NCI-H748 treated with DMSO at 0.1 percent for 48 hours (cell line): ENCODE data around the gene SLC30A10.
"Not testable (repeated sequence)": the region's sequence is repeated elsewhere in the genome, so short reads cannot be mapped to it uniquely, and the experiment has no call there.

Experiments used
- DNase-seq: peaks from one replicate; lab custom pipeline; 2025; lab: John Stamatoyannopoulos, UW

Gene SLC30A10

DNA sequence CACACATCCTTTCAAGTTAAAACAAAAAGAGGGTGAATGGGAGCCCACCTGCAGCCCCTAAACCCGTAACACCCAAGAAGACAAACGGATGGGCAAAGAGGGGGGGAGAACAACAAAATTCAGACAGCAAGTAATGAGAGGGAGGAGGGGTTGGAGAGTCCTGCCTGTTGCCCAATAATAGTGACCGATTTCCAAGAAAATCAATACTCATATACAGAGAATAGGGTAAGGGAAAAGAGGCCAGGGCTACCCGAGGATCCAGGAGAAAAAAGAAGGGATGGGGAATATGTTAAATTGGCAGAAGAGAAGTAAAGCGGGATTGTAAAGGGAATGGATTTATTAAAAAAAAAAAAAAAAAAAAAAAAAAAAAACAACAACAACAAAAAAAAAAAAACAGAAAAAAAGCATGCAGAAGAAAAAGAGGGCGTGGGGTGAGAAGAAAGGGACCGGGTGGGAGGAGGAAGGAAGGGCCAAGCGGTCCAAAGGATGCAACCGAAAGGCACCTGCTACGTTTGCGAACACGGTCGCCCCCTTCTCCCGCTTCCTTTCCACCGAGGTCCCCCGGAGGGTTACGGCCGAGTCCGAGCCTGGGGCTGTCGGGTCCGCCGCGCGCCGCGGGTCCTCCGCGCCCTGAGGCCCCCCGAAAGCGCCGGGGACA, 930 bp downstream of the SLC30A10 start:
- no peak for DNase-seq

DNA sequence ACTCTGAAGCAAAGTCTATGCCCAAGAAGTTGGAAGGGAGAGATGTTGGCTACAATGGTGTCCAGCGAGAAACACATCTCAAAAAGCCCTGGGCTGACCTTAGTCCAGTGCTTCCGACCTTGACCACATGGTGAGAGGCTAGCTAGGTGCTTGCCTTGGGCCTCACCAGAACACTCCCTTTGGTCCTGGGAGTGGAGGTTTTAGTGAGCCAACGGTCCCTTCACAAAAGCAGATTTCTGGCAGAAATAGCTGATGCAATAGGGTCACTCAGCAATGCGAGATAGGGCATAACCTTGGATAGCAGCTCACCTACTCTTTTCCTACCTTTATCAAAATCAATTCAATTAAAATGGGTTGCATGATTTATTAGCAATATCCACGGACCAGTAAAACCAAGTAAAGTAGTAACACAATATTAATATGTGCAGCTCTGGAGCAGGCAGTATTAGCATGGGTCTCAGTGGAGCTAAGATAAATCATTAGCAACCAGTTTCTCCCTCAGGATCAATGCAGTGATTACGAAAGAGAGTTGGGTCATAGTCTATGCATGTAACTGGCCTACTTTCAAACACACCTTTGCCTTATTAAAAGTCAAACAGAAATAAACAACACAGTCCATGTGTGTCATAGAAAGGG, 1.9 kb downstream of the SLC30A10 start:
- DNase-seq: no peak

DNA sequence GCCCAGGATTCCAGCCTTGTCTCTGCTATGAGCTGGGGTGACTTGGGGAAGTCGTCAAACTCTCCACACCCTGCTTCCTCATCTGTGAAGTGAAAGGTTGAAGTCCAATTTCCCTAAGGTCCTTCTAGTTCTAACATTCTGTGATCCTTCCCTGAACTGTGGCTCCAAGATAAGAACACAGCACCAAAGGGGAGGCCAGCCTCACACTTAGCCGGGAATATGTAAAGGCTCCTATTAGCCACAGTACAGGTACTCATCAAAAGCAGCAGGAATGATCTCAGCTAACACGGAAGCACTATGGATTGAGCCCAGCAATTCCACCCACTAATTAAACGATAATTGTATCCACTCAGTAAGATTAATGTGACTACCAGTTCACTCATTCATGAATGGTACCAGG, 4.0 kb downstream of the SLC30A10 start:
- no peak for DNase-seq

DNA sequence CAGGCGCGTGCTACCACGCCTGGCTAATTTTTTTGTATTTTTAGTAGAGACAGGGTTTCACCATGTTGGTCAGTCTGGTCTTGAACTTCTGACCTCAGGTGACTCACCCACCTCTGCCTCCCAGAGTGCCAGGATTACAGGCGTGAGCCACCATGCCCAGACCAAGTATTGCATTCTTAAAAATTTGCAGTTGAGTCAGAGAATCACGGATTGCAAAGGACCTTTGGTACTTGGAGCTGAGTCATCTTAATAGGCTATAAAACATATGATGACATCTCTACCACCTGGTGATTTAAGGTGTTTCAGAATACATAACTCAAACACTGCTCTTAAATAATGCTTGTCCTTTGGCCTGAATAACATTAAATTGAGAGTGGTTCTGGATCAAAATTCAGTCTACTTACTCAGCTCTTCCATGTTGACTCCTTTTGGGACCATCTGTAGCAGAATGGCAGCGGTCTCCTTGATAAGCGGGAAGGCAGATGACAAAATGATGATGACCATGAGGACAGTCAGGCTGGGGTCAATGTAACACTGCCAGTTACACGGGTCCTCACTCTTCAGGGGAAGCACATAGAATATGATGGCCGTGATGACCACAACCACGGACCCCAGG, 10.4 kb downstream of the SLC30A10 start:
- no peak for DNase-seq

DNA sequence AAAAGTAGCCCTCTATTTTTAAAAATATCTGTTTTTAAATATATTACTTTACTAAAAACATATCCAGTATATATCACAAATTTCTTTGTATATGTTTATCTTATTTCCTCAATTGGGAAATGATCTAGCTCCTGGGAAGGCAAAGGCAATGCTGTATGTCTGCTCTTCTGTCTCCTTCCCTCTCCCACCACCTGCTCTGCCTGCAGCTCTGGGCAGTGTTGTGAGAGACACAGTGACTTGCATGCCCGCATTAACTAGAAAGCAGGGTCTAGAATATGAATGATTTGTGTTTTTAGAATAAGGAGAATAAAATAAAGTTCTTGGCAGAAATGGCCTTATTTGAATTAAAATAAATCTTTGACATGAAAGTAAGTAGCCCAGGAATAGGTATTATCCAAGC, 11.1 kb downstream of the SLC30A10 start:
- DNase-seq: no peak

DNA sequence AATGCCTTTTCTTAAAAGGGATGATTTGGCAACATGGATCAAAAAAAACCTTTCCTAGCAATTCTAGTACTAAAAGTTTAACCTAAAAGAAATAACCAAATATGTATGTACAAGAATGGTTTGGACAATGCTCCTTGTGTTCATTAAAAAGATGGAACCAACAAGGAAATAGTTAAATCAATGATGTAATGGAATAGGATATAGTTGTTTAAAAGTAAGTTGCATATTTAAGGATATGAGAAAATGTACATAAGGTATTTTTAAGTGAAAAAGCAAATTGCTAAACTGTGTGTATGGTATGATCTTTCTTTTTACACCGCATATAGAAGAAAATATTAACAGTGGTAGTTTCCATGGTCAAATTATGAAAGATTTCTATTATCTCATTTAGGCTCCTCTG, 12.1 kb downstream of the SLC30A10 start:
- no peak for DNase-seq

DNA sequence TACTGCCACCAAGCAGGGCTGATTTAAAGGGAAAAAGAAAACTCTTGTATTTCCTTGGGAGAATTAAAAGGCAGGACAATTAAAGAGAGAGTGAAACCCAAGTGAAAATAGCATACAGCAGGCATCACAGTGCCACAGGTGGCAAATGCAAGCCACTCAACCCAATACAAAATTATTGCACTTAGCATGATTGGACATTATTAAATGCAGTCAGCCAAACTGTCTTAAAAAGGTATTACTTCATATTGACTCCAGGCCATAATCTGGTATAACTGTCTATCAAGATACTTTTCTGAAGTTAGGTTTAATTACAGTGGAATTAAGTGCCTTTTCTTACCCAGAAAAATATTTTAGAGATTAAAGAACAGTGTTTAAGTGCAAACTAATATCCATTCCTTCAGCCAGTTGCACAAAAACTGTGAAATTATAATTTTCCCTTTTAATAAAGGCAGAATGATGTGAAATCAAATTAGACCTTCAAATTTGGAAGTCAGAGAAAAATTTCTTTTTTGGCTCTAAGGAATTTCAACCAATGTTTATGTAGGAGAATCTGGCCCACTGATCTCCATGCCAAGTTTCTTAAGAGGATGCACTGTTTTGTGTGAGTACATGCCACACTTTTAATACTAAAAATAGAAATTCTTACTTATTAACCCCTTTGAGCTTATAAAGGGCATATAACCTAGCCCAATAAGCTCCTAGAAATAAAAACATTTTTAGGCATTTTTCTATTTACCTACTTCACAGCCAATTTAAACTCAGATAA, 15.2 kb downstream of the SLC30A10 start:
- no peak for DNase-seq

DNA sequence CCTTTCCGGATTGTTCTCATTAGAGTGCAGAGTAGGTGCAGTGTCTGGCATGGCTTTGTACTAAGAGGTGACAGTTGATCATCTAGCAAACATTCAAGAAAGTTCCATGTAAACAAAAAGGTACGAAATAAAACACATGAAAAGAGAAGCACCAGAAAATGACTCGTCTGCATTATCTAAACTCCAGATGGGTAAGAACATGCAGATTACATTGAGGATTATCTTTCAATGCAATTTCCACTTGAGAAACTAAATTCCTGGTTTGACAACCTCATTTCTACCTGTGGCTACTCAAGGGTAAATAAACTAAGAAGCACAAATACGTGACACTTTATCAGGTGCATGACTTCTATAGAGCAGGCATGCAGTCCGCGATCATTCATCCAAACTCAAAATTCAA, 17.6 kb downstream of the SLC30A10 start:
- no peak for DNase-seq

DNA sequence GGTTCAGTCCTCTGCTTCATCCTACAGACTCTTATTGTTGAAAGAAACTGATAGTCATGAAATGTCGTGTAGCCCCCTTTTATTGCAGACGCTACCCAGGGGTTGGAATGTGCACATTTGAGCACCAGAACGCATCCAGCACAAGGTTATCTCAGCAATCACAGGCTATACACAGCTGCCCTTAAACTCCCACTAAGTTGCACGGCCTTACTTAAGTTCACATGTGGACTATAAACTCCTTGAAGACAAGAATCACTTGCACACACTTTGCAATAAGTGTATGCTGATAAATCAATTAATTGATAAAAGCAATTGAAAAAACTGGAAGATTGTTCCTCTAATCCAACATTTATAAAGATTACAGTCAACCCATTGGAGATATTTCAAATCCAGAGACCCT, 18.9 kb downstream of the SLC30A10 start:
- no peak for DNase-seq

DNA sequence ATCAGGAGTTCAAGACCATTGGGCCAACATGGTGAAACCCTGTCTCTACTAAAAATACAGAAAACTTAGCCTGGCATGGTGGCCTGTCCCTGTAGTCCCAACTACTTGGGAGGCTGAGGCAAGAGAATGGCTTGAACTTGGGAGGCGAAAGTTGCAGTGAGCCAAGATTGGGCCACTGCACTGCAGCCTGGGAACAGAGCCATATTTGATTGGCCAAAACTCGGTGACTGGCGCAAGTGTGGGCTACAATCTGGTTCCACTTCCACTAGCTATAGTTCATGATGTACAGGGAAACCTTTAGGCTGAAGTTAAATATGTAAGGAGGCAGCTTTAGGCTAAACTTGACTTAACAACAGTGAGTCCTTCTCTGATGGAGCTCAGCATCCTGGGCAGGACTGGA, 20.2 kb downstream of the SLC30A10 start:
- no peak for DNase-seq

DNA sequence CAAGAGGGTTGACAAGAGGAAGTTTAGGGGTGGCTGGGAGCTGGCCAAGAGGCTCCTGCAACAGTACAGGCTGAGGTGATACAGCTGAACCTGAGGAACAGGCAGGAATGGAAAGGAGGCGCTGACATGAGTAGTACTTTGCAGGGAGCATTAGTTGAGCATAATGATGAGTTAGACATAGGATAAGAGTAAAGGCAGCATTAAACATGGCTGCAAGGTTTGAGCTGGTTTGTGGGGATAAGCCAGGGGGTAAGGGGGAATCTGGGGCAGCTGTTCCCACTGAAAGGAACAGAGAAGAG, 20.6 kb downstream of the SLC30A10 start:
- no peak for DNase-seq

DNA sequence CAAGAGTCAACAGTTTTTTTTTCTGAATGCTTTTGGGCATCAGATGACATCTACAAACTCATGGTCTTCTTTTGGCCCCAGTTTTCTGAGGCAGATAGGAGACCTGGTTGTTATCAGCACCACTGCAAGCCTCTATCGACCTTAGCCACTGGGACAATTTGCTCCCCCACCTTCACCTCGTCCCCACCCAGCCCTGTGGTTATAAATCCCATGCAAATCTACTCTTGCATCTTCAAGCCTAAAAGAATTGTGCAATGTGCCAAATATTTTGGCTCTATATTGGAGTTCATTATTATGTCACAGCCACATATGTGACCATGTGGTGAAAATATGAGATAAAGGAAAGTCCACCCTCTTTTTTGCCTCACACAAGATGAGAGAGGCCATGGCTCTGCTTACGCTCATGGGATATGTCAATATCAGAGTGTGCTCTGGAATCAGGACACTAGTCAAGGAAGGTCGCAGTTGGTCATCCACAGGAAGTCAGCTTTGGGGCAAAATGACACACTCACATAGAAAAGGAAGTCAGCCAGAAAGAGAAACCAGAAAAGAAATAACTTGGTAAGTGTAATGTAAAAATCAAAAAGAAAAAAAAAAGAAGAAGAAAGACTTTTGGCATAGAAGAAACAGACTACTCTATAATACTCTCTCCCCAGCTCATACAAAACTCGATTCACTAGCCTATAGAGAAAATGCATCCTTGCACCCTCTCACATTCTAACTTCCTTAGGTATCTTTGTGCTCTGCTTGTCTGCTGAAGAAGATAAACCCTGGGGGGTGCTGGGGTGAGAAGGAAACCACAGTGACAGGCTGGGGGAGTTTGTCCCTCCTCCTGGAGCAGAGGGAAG, 21.2 kb downstream of the SLC30A10 start:
- DNase-seq: no peak

DNA sequence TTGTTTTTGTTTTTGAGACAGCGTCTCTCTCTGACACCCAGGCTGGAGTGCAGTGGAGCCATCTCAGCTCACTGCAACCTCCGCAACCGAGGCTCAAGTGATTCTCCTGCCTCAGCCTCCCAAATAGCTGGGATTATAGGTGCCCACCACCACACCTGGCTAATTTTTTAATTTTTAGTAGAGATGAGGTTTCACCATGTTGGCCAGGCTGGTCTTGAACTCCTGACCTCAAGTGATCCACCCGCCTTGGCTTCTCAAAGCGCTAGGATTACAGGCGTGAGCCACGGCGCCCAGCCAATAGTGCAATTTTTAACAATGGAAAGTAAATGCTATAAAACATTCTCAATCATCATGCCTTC, 21.8 kb downstream of the SLC30A10 start:
- DNase-seq: not testable (repeated sequence)

DNA sequence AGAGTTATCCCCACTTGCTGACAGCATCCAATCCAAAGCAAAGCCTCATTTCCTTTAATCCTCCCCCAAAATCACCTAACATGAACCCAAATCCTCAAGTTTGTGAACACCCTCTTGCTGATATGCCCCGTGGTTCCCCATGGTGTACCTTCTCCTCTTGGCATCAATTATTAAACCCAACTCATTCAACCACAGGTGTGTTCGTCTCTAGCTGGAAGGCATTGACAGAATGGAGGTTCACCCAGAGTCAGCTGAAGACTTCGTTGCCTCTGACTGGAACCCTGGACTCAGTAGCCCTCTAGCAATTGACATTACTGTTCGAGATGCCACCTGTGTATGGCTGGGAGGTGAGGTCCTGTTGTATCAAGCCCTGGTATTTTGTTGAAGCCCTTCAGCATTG, 22.8 kb downstream of the SLC30A10 start:
- DNase-seq: no peak

DNA sequence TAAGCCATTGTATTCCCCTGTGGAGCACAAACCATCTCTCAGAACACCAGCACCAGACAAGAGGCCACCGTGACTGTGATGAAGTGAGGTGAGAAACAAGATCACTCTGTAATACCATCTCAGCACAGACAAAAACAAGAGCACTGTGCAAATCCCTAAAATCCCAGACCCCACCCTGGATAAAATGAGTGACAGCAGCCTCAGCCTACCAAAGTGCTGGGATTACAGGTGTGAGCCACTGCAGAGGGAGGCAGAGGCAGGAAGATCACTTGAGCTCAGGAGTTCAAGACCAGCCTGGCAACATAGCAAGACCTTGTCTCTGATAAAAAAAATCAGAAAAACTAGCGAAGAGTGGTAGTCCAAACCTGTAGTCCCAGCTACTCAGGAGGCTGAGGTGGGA, 23.4 kb downstream of the SLC30A10 start:
- no peak for DNase-seq

DNA sequence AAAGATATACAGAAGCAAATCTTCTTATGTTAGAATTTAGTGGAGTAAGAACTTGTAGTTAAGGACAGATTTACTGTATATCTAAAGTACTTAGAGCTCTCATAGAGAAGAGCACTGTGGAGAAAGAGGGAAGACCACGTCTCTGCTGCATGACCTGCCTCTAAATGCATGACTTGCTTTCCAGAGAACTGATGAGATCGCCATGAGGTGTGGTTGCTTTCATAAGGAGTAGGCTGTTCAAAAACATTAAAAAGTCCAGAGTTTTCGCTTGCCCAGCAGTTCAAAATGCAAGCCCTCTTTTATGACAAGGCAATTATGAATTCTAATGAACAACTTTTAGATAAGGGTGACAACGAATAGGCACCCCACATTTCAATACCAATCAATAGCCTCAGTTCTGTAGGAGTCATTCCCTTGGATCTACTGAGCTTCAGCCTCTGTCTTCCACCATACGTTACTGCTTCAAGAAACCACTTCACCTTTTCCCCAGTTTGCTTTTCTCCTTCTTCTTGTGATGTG, 24.9 kb downstream of the SLC30A10 start:
- DNase-seq: no peak

DNA sequence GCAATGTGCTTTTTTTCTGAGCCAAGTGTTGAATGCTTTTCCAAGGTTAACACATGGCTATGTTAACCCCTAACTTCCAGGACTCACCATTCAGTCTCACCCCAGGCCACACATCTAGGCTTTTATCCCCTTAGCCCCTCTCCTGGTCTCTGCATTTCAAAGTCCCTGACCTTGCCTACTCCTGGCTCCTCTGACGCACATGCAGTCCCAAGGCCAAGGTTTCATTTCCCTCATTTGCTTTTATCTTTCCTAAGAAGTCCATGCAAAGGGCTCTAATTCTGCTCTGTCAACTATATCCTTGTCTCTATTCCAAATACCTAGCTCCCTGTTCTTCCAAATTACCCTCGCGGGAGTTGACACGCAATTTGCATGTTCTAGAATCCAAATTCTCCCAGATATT, 25.4 kb downstream of the SLC30A10 start:
- no peak for DNase-seq

DNA sequence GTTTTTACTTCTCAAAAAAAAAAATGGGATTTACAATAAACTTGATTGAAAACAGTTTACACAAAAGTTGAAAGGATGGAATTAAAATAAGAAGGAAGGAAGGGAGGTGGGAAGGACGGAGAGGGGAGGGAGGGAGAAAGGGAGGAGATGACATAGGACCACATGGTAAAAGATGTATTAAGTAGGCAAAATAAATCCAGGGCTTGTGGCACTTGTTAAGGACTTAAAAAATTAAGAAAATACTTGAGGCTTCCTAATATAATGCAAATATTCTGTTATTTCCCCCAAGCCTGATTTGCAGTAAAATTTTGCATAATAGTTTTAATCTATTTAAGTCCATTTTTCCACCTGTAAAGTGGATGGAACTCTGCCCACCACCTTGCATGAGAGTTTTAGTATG, 27.5 kb downstream of the SLC30A10 start:
- no peak for DNase-seq

DNA sequence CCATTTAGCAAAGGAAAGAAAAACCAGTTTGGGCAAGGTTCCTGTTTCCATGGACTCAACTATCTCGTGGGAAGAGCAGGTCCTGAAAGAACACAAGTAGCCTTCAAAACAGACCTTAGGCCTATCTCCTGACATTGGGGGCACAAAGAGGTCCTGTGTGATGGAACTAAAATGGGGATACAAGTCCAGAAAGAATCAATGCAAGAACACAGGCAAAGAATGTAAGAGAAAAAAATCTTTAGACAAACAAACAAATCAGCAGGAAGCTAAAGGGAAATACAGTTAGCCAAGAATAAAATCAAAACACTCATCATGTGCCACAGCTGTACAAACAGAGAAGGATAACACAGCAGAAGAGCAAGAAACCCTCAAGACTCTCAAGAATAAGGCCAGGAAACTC, 28.2 kb downstream of the SLC30A10 start:
- no peak for DNase-seq

DNA sequence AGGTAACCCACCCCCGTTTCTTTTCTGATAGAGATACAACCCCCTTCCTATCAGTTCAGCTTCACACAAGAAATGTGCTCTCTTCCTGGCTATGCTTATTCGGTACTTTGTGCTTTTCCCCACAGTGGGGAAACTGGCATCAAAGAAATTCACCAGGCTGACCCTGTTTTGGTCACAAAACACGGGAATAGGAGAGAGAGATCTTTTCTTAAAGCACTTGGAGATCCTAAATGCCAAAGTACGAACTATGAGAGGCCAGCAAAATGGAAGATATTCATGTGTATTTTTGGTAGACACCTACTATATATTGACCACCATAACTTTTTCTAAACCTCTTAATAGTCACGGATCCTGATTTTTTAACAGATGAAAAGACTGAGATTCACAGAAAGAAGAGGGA, 30.0 kb downstream of the SLC30A10 start:
- no peak for DNase-seq

DNA sequence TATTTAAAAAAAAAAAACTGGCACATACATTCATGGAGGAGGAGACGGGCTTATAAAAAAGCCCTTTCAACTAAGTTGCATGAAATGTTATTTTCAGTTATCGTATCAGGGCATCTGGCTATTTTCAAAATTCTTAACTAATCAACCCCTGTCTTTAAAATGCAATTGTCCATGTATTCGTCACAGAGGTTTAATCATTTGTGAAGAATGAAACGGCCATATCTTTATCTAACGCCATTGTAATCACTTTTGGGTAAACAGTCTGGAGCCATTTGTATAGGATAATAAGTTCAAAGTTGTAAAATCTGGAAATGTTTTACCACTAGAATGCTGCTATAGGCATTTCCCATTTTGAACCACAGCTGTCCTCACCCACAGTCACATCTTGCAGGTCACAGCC, 30.4 kb downstream of the SLC30A10 start:
- no peak for DNase-seq

DNA sequence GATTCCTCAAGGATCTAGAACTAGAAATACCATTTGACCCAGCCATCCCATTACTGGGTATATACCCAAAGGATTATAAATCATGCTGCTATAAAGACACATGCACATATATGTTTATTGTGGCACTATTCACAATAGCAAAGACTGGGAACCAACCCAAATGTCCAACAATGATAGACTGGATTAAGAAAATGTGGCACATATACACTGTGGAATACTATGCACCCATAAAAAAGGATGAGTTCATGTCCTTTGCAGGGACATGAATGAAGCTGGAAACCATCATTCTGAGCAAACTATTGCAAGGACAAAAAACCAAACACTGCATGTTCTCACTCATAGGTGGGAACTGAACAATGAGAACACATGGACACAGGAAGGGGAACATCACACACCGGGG, 36.1 kb downstream of the SLC30A10 start:
- not testable (repeated sequence) for DNase-seq
